Measurements from ENCODE around the gene DSTN.

The DSTN gene

DNA sequence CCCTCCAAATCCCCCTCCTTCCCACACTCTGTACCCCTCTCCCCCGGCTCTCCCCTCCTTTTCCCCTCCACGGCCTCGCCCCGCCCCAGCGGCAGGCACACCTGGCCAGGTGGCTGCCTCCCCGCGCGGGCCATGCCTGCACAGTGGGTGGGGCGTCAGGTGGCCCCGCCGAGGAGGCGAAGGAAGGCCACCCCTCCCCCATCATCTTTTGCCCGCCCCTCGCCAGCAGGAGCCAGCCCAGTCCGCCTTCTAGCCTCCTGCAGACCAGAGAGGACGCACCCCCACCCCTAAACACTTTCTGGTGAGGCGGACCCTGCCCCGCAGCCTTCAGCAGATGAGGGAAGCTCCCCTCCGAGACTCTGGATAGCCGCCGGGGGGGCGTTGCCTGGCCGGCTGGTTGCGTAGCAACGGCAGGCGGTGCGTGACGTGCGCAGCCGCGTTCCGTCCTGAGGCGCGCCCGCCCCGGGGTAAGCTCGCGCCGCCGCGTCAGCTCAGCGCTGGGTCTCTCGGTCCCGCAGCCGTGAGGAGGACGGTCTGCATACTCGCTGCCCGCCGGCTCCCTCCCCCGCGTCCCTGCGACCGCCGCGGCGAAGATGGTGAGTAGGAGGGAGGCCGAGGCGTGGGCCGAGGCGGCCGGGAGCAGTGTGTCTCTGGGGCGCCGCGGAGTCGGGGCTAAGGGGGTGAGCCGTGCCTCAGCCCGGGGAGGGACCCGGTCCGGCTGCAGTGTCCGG lies at the start of gene DSTN:
DSTN (plus strand) TSS at position 460 of the 731 bp plus-strand sequence; CDS start at position 594, 134 bp downstream.
- DNase-seq: peak; percentile 82

DNA sequence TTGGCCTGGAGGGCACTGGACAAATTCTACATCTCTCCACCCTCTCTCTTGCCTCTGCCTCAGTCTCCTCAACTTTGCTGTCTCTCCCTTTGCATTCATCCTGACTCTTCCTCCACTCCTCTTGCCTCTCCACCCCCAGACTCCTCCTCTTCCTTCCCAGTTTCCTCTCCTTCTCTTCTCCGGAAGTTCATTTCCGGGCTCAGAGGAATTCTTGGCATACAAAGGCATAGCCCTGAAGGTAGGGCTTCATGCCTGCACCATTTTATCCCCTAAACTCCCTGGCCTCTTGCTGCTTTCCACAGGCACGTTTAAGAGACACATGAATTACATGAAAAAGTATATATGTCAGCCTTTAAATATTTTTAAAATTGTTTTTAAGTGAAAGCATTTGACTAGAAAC lies 49.3 kb upstream of the DSTN start:
- DNase-seq: no peak

DNA sequence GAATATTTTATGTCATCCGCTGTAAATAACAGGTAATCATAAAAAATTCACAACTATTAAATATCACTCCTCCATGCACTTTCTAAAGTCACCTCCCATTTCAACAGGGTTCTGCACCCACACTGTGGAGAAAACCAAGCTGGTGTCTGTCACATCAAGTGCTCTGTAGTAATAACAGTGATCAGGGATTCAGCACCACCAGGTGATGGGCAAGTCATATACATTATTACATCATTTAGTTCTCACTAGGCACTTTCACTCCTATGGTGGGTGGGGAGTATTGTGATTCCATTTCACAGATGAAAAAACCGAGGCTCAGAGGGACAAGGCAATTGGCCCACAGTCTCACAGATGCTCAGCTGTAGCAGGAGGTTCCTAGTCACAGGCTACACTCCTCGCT lies 47.3 kb upstream of the DSTN start:
- DNase-seq: no peak

DNA sequence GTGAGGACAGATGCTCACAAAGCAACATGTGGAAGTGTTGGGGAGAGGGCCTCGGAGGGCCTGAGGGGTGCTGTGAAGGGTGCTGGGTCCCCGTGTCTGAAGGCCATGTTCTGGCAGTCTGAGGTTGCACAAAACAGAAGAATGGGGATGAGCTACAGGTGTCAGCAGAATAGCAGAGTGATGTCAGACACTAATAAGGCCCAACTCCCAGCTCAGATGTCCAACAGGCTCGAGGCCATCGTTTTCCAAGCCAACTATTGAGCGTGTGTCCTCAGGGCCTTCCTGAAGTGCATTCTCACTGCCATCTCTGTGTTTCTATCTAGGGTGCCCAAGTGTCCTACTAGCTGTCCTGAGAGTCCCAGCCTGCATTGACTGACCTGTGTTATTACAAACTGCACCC lies 46.5 kb upstream of the DSTN start:
- DNase-seq: no peak

DNA sequence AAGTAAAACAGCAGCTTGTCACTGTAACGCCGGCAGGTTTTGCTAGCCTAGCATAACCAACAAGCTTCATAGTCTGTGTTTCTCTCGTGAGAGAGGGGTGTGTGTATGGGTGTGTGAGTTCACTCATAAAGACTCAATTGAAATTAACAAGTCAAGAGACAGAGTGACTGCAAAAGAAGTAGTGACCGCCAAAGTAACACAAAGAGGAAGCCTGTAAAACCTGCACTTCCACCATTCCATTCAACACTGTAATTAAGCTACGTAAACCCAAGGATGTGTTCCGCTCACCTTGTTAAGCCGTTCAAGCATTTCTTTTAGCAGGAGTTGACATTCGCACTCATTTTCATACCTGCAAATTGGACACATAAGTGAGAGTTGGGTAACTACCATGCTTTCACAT lies 45.3 kb upstream of the DSTN start:
- DNase-seq: no peak

DNA sequence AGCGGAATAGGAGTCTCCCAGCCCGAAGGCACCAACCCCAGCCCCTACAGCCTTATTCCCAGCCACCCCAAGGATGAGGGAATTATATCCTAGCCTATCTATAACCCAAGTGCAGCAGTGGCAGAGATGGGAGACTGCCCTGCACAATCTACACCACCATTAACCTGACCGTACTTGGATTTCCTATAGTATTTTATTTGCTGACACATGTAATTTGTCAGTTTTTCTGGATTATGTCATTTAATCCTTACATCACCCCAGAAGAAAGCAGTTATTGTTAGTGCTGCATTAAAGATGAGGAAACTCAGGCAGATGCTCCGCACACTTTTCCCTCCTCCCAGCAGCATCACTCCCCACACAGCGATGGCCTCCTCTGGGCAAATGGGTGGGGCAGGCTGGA lies 44.7 kb upstream of the DSTN start:
- DNase-seq: no peak

DNA sequence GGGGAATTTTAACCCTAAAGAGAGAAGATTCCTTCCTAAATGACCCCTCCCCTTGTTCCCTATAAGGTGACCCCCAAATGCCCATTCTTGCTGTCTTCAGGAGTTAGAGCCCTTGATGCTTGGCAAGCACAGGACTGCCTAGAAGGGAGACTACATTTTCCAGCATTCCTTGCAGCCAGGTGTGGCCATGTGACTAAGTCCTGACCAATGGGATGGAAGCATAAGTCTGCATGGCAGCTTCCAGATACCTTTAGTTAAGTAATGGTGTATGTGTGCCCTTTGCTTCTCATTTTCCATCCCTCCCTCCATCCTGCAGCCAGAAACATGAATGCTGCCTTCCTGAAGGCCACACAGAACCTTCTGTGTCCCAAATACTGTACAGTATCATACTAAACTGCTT lies 44.2 kb upstream of the DSTN start:
- DNase-seq: no peak

DNA sequence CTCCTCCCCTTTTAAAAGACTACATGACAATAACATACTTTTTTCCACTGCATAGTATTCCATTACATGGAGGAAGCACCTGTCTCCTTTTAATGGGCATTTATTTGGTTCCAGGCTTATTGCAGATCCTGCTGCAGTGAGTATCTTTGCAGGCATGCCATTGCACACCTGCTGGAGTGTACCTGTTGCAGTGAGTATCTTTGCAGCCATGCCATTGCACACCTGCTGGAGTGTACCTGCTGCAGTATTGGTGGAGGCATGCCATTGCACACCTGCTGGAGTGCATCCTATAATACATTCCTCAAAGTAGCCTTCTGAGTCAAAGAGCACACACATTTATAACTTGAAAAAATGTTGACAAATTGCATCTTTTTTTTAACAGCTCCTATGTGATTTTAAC lies 40.3 kb upstream of the DSTN start:
- DNase-seq: no peak

DNA sequence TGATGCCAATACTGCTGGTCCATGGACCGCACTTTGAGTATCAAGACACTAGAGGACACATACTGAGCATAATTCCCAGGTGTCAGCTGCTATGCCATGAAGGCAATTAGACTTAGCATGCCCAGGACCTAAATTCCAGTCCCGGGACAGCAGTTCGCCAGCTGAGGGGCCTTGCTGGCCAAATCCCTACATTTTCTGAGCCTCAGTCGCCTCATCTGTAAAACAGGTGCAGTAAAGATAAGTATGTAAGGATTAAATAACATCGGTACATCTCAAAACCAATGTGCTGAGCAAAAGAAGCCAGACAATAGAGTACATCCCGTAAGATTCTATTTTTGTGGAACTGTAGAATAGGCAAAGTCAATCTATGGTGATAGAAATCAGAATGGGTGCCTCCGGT lies 39.7 kb upstream of the DSTN start:
- DNase-seq: no peak

DNA sequence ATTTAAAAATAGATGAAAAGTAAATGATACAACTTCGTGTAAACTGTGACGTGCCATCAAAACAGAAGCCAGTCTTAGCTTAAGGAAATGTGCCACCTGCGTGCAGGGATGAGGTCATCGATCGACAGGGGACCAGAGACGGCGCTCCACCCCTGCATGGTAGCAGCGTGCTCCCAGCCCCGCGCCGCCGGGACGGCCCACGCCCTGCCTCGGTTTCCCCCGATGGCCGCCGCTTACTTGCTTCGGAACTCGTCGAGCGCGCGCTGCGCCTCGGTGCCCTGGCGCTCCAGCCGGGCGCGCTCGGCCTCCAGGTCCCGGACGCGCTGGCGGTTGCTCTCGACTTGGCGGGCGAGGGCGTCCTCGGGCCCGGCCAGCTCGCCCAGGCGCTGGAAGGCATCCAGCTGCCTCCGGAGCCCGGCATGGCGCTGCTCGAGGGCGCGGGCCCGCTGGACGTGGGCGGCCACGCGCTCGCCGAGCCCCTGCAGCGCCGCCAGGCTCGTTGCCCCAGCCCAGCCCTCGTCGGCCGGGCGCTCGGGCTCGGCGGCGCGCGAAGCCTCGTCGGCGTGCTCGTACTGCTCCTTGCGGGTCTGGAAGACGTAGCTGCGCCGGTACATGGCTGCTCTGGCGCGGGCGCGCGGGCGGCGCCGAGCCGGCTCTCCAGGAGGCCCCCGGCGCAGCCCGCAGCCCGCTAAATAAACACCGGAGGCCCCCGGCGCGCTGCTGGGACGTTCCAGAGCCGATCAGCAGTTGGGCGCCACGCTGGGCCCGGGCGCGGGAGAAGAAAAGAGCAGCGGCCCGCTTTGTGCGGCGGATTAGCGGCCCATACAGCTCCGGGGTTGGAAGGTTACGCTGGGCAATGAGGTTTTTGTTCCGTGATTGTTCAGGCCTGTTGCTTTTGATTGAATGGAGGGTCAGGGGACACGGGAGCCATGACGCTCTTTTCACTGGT lies 38.9 kb upstream of the DSTN start, which contains the start of gene BFSP1:
BFSP1 (minus strand) TSS at position 664 of the 949 bp plus-strand sequence; CDS start at position 614, 50 bp downstream.
- DNase-seq: peak; percentile 39

DNA sequence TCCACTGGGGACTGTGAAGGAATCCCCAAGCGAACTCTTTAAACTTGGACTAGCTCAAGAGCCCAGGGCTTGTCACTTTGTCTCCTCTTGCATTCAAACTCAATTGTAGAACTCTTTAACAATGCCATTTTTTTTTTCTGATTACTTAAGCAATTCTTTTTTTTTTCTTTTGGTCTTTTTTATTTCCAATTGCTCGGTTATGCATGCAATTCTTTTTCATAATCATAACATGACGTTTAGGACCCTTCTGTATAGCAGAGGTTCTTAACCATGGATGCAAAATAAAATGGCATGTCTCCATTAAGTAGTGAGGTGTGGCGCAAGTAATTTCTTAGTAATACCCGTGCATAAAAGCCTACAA lies 38.2 kb upstream of the DSTN start:
- no peak for DNase-seq

DNA sequence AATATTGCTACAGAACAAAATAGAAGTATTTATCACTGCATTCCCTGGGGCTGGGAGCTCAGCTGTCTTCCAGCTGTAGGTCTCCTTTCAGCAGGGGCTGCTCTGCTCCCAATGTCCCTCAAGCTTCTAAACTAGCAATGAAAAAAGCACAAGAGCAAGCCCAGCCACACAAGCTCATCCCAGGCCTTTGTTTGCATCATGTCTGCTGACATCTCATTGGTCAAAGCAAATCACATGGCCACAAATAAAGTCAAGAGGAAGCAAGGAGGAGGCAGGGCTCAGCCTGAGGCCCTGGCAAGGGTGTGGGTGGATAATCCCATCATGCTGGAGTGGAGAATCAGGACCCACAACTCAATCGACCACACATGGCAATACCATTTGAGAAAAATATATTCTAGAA lies 36.5 kb upstream of the DSTN start:
- no peak for DNase-seq

DNA sequence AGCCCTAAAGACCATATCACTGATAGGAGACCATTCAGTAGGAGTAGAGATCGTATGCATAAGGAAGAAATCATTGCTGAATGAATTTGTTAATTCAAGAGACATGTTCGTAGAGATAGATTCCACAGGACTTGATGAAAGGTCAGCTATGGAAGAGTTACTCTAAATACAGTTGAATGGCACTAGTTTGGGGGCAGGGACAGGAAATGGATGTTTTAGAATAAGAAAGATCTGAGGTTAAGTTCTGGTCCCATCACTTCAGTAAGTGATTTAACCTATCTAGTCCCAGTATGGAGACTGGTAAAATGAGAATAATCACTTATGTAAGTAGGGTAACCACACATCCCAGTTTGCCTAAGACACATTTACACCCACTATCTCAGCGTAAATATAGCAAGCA lies 35.8 kb upstream of the DSTN start:
- no peak for DNase-seq

DNA sequence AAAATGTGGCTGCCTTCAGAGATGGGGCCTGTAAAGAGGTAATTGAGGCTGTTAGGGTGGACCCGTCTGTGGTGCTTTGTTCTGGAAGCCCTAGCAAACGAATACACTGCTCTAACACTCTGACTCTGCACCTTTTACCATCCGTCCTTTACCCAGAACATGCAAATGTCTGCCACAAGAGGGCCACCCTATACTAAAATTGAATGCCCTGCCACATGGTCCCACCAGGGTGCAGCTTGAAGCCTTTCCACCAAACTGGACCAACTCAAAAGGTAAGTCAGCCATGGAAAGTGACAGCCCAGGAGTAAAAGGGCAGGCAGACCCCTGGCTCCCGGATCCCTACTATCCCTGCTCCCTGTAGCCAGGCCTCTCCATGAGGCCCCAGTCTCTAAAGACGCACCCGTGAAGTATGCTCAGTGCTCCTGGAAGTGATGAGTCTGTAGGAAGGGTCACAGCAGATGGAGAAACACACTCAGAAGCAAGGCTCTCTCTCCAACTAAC lies 32.9 kb upstream of the DSTN start:
- DNase-seq: peak; percentile 40

DNA sequence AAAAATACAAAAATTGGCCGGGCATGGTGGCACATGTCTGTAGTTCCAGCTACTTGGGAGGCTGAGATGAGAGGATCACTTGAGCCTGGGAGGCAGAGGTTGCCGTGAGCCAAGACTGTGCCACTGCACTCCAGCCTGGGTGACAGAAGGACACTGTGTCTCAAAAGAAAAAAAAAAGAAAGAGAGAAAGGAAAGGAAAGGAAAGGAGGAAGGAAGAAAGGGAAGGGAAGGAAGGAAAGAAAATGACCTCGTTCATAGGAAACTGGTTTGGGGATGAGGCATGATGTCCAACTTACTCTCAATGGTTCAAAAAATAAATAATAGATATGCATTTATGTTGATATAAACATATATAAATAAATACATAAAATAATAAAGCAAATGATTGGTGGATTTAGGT lies 31.9 kb upstream of the DSTN start:
- no peak for DNase-seq

DNA sequence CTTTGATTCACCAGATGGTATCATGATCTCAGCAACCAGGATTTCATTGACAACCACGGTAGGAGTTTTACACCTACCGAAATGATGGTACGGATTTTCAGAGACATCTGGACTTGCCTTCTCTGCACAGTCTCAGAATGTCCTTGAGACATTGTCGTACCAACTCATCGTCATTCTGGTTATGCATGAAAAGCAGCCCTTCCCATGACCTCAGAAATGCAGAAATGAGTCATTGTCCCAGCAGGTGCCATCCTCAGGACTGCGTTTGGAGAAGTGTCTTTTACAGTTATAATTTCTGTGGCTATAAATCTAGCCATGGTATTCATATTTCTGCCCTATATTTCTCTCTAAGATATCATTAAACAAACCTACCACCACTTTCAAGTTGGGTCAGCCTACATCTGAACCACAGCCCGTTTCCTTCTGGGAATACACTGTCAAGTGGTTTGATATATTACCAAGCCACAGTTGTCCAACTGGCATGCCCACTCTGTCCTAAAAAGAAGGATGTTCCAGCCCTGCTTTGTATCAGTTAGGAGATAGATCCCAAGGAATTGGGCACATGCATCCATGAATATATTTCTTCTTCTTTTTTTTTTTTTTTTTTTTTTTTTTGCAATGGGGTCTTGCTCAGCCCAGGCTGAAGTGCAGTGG lies 31.2 kb upstream of the DSTN start:
- no peak for DNase-seq

DNA sequence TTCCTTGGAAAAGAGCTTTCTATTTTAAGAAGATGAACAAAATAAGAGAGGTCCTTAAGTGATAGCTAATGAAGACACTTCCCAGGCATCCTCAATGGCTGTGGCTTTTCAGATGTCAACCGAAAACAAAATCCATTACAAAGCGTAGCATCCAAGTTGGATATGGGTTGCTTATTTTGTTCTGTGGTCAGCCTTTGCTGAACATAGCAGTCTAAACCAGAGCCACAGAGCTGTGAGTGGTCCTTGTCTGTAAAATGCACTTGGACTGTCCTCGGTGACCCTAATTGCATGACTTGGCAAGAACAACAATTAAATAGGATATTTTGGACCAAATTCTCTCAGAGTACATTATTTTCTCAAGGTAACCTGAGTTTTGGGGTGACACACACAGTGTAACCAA lies 28.3 kb upstream of the DSTN start:
- DNase-seq: no peak

DNA sequence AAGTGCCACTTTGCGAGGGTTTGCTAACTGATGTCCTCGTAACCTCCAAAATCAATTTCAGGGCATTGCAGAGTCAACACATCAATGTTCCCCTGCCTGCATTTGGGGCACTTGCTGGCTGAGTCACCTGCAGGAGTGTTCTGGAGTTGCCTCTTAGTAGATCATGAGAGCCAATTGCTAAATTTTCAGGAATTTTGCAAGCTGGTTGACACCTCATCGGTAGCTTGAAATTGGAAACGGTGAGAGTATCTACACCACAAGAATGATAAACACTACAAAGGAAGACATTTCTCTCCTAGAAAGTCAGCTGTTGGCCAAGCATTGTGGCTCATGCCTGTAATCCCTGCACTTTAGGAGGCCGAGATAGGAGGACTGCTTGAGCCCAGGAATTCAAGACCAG lies 27.9 kb upstream of the DSTN start:
- no peak for DNase-seq

DNA sequence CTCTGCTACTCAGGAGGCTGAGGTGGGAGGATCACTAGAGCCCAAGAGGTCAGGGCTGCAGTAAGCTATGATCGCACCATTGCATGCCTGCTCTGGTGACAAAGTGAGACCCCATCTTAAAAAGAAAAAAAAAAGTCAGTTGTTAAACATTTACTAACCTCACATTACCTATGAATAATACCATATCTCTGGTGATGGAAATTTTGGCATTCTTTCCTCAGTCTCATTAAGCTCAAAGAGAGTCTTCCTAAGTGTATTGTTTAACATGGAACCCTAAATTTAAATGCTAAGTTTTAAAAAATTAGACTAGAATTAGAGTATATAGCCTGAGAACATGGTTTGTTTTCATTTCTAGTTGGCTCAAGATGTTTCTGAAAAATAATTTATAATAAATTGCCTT lies 27.4 kb upstream of the DSTN start:
- DNase-seq: no peak

DNA sequence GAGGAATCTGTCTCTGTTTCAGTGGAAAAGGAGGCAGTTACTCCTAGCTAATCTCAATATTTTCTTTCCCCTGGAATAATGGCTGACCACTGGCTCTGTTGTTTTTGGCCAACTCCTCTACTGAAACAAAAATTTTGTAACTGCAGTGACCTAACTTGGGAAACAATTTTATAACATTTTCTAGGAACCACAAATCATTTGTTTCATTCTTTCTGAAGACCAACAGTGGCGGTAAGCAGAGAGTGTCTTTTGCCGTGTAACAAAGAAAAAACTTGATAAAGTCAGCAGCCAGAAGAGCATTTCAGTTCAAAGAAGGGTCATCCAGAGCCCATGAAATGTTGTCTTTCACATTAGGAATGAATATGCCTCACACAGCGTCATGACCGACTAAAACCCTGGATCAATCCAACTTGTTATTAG lies 26.9 kb upstream of the DSTN start:
- no peak for DNase-seq

DNA sequence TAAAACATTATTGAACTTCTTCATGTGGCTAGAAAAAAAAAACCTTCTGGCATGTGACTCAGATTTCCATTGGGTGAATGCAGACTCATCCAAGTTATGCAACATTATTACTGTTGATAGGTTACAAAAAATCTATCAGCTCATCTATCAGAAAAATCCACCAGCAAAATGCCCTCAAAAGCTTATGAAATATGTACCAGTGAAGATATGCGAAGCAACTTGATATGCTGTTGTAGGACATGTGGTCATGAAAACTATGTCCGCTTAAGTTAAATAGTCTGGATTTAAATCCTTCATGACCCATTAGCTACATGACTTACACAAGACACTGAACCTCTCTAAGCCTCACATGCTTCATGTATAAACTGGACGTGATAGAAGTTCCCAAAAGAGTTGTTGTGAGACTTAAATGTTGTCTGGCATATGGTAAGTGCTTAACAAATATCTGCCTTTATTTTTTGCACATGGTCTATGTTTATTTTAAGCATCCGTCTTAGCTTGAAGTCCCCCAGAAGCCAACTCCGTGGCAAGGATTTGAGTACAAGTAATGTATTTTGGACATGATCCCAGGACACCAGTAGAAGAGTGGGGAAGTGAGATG lies 26.2 kb upstream of the DSTN start:
- no peak for DNase-seq

DNA sequence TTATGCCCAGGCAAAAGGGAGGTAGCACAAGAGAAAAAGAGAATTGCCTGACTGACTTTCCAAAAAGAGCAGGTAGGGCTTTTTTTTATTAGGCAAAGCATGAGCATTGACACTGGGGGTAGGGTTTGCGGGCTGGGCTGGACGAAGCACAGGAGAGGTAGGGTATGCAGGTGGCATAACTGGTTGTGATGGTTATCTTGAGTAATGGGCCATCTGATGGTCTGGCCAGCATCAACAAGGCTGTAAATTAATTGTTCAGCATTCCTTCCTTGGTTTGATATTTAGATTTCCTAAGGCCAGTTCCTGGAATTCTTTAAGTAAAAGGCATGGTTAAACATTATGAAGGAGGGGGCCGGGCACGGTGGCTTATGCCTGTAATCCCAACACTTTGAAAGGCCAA lies 24.7 kb upstream of the DSTN start:
- DNase-seq: no peak

DNA sequence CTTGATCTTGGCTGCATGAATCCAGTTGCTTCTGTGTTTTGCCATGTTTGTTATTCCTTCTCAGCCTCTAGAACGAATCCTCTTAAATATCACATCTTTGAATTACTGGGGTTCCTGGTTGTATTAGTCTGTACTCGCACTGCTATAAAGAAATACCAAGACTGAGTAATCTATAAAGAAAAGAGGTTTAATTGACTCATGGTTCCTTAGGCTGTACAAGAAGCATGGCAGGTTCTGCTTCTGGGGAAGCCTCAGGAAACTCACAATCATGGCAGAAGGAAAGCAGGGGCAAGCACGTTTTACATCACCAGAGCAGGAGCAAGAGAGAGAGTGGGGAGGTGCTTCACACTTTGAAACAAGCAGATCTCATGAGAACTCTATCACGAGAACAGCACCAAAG lies 20.7 kb upstream of the DSTN start:
- no peak for DNase-seq
